ENCODE data around the gene CDH23.

The CDH23 gene

GRCh38 chr10:71829896-71830295 lies 433.2 kb downstream of the CDH23 start:
- H3K27ac ChIP-seq (ENCODE audit: low read depth, low read length), result no peak overlapping the region
- H3K36me3 ChIP-seq (ENCODE audit: control insufficient read depth in 1 of 2, insufficient read depth in 2 of 2, low read length in 2 of 2), result peaks cover 38 to 80% of the 10 kb centered on the region in 2 donors
- H3K27me3 ChIP-seq (ENCODE audit: control insufficient read depth in 1 of 2, insufficient read depth in 2 of 2, low read length in 2 of 2), result no peaks in the 10 kb centered on the region
- H3K4me1 ChIP-seq (ENCODE audit: control insufficient read depth in 1 of 2, insufficient read depth in 2 of 2, low read length in 2 of 2), result peaks cover 0 to 16% of the 10 kb centered on the region in 2 donors
- no peak overlapping the region for H3K4me3 ChIP-seq (ENCODE audit: low read depth in 1 of 2, low read length in 2 of 2)
- no peaks in the 10 kb centered on the region for H3K9me3 ChIP-seq (ENCODE audit: control insufficient read depth in 1 of 2, low read length in 2 of 2)
- H3K9ac ChIP-seq (ENCODE audit: low read depth in 1 of 2, low read length in 2 of 2), result no peak overlapping the region

GRCh38 chr10:71830726-71831125 lies 434.0 kb downstream of the CDH23 start:
- peaks cover 33 to 72% of the 10 kb centered on the region in 2 donors for H3K36me3 ChIP-seq (ENCODE audit: control insufficient read depth in 1 of 2, insufficient read depth in 2 of 2, low read length in 2 of 2)
- H3K27ac ChIP-seq (ENCODE audit: low read depth, low read length), result no peak overlapping the region
- no peak overlapping the region for H3K4me3 ChIP-seq (ENCODE audit: low read depth in 1 of 2, low read length in 2 of 2)
- H3K9ac ChIP-seq (ENCODE audit: low read depth in 1 of 2, low read length in 2 of 2), result no peak overlapping the region
- H3K9me3 ChIP-seq (ENCODE audit: control insufficient read depth in 1 of 2, low read length in 2 of 2), result no peaks in the 10 kb centered on the region
- no peaks in the 10 kb centered on the region for H3K27me3 ChIP-seq (ENCODE audit: control insufficient read depth in 1 of 2, insufficient read depth in 2 of 2, low read length in 2 of 2)
- peaks cover under 1 to 17% of the 10 kb centered on the region in 2 donors for H3K4me1 ChIP-seq (ENCODE audit: control insufficient read depth in 1 of 2, insufficient read depth in 2 of 2, low read length in 2 of 2)

GRCh38 chr10:71831646-71832552 lies 435.2 kb downstream of the CDH23 start:
- H3K9me3 ChIP-seq (ENCODE audit: control insufficient read depth in 1 of 2, low read length in 2 of 2), result no peaks in the 10 kb centered on the region

GRCh38 chr10:71832967-71833366 lies 436.2 kb downstream of the CDH23 start:
- H3K9me3 ChIP-seq (ENCODE audit: control insufficient read depth in 1 of 2, low read length in 2 of 2), result no peaks in the 10 kb centered on the region
- H3K27ac ChIP-seq (ENCODE audit: low read depth, low read length), result no peak overlapping the region
- peaks cover 20 to 32% of the 10 kb centered on the region in 2 donors for H3K4me1 ChIP-seq (ENCODE audit: control insufficient read depth in 1 of 2, insufficient read depth in 2 of 2, low read length in 2 of 2)
- H3K4me3 ChIP-seq (ENCODE audit: low read depth in 1 of 2, low read length in 2 of 2), result no peak overlapping the region
- no peak overlapping the region for H3K9ac ChIP-seq (ENCODE audit: low read depth in 1 of 2, low read length in 2 of 2)
- peaks cover 29 to 55% of the 10 kb centered on the region in 2 donors for H3K36me3 ChIP-seq (ENCODE audit: control insufficient read depth in 1 of 2, insufficient read depth in 2 of 2, low read length in 2 of 2)
- H3K27me3 ChIP-seq (ENCODE audit: control insufficient read depth in 1 of 2, insufficient read depth in 2 of 2, low read length in 2 of 2), result no peaks in the 10 kb centered on the region

More at GRCh38 chr10:71831646-71832552, 435.2 kb downstream of the CDH23 start:
- Histone ChIP-seq H3K27me3 (ENCODE audit: control insufficient read depth in 1 of 2, insufficient read depth in 2 of 2, low read length in 2 of 2) (no peaks in the 10 kb centered on the region), H3K27ac (ENCODE audit: low read depth, low read length) (no peak overlapping the region), H3K9ac (ENCODE audit: low read depth in 1 of 2, low read length in 2 of 2) (no peak overlapping the region), H3K36me3 (ENCODE audit: control insufficient read depth in 1 of 2, insufficient read depth in 2 of 2, low read length in 2 of 2) (peaks cover 33 to 60% of the 10 kb centered on the region in 2 donors), H3K4me3 (ENCODE audit: low read depth in 1 of 2, low read length in 2 of 2) (no peak overlapping the region), H3K4me1 (ENCODE audit: control insufficient read depth in 1 of 2, insufficient read depth in 2 of 2, low read length in 2 of 2) (peaks cover 12 to 26% of the 10 kb centered on the region in 2 donors)

DNA sequence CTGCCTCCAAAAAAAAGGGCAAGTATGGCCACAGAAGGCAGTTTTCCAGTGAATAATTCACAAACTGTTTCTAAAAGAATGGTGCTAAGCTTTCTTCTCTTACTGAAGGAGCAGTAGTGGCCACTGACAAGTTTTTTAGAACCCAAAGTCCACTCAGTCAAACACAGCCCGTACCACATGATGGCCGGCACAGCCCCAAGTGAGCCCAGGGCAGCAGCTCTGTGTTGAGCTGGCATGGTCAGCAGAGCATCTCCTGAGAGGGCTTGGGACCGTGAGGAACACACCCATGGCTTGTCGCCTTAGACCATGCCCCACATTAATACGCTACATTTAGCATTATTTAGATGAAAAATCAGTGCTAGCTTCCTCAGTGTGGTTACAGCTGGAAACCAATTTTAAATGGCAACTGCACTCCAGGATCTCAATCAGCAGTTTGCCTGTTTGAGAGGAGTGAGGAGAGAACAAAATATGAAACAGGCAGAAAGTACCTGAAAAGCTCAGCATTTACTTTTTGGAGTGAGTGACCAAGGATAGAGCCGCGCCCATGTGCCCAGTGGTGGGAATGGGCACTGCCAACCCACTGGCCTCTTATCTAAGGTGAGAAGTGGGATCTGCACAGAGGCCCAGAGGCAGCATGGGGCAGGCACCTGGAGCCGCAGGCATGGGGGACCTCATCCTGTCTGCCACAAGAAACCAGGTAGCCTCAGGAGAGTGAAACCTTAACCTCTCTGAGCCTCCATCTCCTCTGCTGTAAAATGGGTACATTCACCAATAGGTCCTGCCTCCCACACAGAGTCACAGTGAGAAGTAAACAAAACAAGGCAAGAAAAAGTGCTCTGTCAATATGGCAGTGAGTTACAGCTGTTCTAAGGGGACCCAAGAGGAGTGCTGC lies 437.0 kb downstream of the CDH23 start:
- Histone ChIP-seq H3K9ac (ENCODE audit: low read depth in 1 of 2, low read length in 2 of 2) (no peak overlapping the region), H3K4me3 (ENCODE audit: low read depth in 1 of 2, low read length in 2 of 2) (no peak overlapping the region), H3K36me3 (ENCODE audit: control insufficient read depth in 1 of 2, insufficient read depth in 2 of 2, low read length in 2 of 2) (peaks cover 25 to 47% of the 10 kb centered on the region in 2 donors), H3K9me3 (ENCODE audit: control insufficient read depth in 1 of 2, low read length in 2 of 2) (no peaks in the 10 kb centered on the region), H3K27ac (ENCODE audit: low read depth, low read length) (no peak overlapping the region), H3K4me1 (ENCODE audit: control insufficient read depth in 1 of 2, insufficient read depth in 2 of 2, low read length in 2 of 2) (peaks cover 26 to 39% of the 10 kb centered on the region in 2 donors), H3K27me3 (ENCODE audit: control insufficient read depth in 1 of 2, insufficient read depth in 2 of 2, low read length in 2 of 2) (no peaks in the 10 kb centered on the region)

DNA sequence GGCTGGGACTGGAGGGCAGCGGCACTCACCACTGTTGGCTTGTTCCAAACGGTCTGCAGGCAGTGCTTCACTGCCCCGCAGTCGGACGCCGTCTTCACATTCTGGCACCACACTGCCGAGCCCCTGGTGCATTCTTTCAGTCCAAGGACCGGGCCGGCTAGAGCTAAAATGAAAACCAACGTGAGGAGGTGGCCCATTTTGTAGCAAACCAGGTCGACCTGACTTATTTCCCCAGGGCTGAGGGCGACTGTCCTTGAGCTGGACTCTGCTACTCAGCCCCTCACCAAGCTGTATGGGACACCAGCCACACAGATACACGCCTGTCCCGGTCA lies 437.6 kb downstream of the CDH23 start:
- H3K27me3 ChIP-seq (ENCODE audit: control insufficient read depth in 1 of 2, insufficient read depth in 2 of 2, low read length in 2 of 2), result no peaks in the 10 kb centered on the region
- H3K9ac ChIP-seq (ENCODE audit: low read depth in 1 of 2, low read length in 2 of 2), result no peak overlapping the region
- H3K4me3 ChIP-seq (ENCODE audit: low read depth in 1 of 2, low read length in 2 of 2), result no peak overlapping the region
- peaks cover 19 to 41% of the 10 kb centered on the region in 2 donors for H3K36me3 ChIP-seq (ENCODE audit: control insufficient read depth in 1 of 2, insufficient read depth in 2 of 2, low read length in 2 of 2)
- no peak overlapping the region for H3K27ac ChIP-seq (ENCODE audit: low read depth, low read length)
- H3K4me1 ChIP-seq (ENCODE audit: control insufficient read depth in 1 of 2, insufficient read depth in 2 of 2, low read length in 2 of 2), result peaks cover 26 to 41% of the 10 kb centered on the region in 2 donors
- H3K9me3 ChIP-seq (ENCODE audit: control insufficient read depth in 1 of 2, low read length in 2 of 2), result no peaks in the 10 kb centered on the region

- Histone ChIP-seq H3K27me3 (ENCODE audit: control insufficient read depth in 1 of 2, insufficient read depth in 2 of 2, low read length in 2 of 2) (no peaks in the 10 kb centered on the region), H3K9me3 (ENCODE audit: control insufficient read depth in 1 of 2, low read length in 2 of 2) (no peaks in the 10 kb centered on the region), H3K4me3 (ENCODE audit: low read depth in 1 of 2, low read length in 2 of 2) (no peak overlapping the region), H3K9ac (ENCODE audit: low read depth in 1 of 2, low read length in 2 of 2) (no peak overlapping the region), H3K27ac (ENCODE audit: low read depth, low read length) (peak overlapping the region; percentile 60), H3K4me1 (ENCODE audit: control insufficient read depth in 1 of 2, insufficient read depth in 2 of 2, low read length in 2 of 2) (peaks cover 37 to 48% of the 10 kb centered on the region in 2 donors), H3K36me3 (ENCODE audit: control insufficient read depth in 1 of 2, insufficient read depth in 2 of 2, low read length in 2 of 2) (peaks cover 9 to 27% of the 10 kb centered on the region in 2 donors)
These were observed 439.2 kb downstream of the CDH23 start for GRCh38 chr10:71835671-71836595.

GRCh38 chr10:71836596-71836974 lies 439.9 kb downstream of the CDH23 start:
- Histone ChIP-seq H3K9me3 (ENCODE audit: control insufficient read depth in 1 of 2, low read length in 2 of 2) (no peaks in the 10 kb centered on the region), H3K27ac (ENCODE audit: low read depth, low read length) (peak overlapping the region; percentile 60), H3K4me1 (ENCODE audit: control insufficient read depth in 1 of 2, insufficient read depth in 2 of 2, low read length in 2 of 2) (peaks cover 38 to 51% of the 10 kb centered on the region in 2 donors), H3K27me3 (ENCODE audit: control insufficient read depth in 1 of 2, insufficient read depth in 2 of 2, low read length in 2 of 2) (no peaks in the 10 kb centered on the region), H3K9ac (ENCODE audit: low read depth in 1 of 2, low read length in 2 of 2) (no peak overlapping the region), H3K36me3 (ENCODE audit: control insufficient read depth in 1 of 2, insufficient read depth in 2 of 2, low read length in 2 of 2) (peaks cover 2 to 20% of the 10 kb centered on the region in 2 donors), H3K4me3 (ENCODE audit: low read depth in 1 of 2, low read length in 2 of 2) (no peak overlapping the region)

DNA sequence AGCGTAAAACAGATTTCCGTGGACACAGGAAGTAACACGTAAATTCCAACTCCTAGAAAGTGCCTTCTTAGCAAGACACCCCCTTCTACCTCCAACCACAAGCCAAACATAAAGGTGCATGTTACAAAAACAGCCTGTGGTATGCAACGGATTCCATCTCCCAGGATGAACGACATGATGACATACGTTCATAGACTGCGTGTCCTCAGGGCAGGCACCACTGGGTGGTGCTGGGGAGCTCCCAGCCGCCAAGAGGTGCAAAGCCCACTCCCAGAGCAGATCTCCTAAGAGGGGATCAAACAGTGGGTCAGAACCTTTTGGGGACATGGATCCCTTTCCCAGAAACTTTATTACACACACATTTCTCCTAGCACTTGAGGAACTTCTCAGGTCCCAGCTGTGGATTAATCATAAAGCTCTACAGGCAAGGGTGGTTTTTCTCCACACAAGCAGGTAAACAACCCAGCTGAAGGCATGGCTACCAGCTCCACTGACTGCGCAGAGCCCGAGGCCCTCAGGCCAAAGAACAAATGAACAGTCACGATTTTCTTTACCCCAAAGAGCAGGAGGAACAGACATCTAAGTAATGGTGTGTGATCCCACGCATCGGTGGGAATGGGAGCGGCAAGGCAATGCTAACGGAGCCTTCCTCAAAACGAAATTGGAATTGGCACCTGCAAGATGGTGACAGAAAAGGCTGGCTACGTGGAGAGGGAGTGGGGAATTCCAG lies 440.5 kb downstream of the CDH23 start:
- H3K9ac ChIP-seq (ENCODE audit: low read depth in 1 of 2, low read length in 2 of 2), result no peak overlapping the region
- H3K27ac ChIP-seq (ENCODE audit: low read depth, low read length), result peak overlapping the region; percentile 20
- peaks cover 38 to 50% of the 10 kb centered on the region in 2 donors for H3K4me1 ChIP-seq (ENCODE audit: control insufficient read depth in 1 of 2, insufficient read depth in 2 of 2, low read length in 2 of 2)
- peaks cover 0 to 13% of the 10 kb centered on the region in 2 donors for H3K36me3 ChIP-seq (ENCODE audit: control insufficient read depth in 1 of 2, insufficient read depth in 2 of 2, low read length in 2 of 2)
- H3K4me3 ChIP-seq (ENCODE audit: low read depth in 1 of 2, low read length in 2 of 2), result no peak overlapping the region
- H3K27me3 ChIP-seq (ENCODE audit: control insufficient read depth in 1 of 2, insufficient read depth in 2 of 2, low read length in 2 of 2), result no peaks in the 10 kb centered on the region
- no peaks in the 10 kb centered on the region for H3K9me3 ChIP-seq (ENCODE audit: control insufficient read depth in 1 of 2, low read length in 2 of 2)
